GM10266 (cell line): ENCODE measurements around the gene C1orf56.

ENCODE experiments used
- DNase-seq: peaks from one replicate; pipeline ENCODE4 v3.0.0; 2012; ENCODE audit errors: extremely low spot score
- TF ChIP-seq, protein P1 (sequence below): IDR thresholded peaks from 2 replicates; pipeline ENCODE4 v1.5.1; 2012; ENCODE audit warnings: mild to moderate bottlenecking, low read depth; ENCODE audit not compliant: control insufficient read depth, insufficient read depth; ENCODE audit errors: missing control alignments

The C1orf56 gene

DNA sequence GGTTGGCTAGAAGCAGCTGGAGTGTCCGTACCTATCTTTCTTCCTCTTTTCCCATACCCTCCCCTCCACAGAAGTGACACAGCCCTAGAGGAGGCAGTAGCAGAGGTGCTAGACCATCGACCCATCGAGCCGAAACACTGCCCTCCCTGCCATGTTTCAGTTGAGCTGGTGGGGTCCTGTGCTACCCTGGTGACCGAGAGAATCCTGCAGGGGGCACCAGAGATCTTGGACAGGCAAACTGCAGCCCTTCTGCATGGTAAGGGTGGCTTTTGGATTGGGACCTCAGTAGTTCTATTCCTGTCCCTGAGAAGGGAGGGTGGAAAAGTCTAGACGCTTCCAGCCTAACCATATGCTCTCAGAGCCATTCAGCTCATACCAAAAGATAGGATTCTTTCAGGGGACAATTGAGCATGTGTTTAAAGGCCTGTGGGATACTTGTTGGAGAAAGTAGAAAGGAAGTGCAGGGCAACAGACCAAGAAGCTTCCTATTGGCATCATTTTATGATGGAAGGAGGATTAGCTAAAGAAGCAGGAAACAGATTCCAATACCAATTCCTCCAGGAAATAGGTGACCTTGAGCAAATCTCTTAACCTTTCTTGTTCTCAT, 22.9 kb upstream of the C1orf56 start:
- peak; percentile 77 for DNase-seq
- TF ChIP-seq, protein P1, sequence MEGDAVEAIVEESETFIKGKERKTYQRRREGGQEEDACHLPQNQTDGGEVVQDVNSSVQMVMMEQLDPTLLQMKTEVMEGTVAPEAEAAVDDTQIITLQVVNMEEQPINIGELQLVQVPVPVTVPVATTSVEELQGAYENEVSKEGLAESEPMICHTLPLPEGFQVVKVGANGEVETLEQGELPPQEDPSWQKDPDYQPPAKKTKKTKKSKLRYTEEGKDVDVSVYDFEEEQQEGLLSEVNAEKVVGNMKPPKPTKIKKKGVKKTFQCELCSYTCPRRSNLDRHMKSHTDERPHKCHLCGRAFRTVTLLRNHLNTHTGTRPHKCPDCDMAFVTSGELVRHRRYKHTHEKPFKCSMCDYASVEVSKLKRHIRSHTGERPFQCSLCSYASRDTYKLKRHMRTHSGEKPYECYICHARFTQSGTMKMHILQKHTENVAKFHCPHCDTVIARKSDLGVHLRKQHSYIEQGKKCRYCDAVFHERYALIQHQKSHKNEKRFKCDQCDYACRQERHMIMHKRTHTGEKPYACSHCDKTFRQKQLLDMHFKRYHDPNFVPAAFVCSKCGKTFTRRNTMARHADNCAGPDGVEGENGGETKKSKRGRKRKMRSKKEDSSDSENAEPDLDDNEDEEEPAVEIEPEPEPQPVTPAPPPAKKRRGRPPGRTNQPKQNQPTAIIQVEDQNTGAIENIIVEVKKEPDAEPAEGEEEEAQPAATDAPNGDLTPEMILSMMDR = peak; percentile 85

DNA sequence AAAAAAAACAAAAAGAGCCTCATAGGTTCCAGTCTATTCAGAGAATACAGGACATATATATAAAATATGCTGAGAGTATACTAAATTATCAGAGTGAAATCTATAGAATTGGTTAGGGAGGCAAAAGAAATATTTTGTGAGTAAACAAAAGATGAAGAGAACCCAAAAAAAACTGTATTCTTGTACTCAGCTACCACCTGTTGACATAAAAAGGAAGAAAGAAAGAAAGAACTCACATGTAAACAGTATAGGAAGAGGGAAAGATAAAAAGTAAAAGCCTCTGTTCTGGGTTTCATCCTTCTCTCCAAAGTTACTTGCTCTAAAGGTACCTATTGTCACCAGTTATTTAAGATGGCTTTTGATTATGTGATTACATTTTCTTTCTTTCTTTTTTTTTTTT, 21.1 kb upstream of the C1orf56 start:
- DNase-seq = no peak
- TF ChIP-seq, protein P1 = no peak

DNA sequence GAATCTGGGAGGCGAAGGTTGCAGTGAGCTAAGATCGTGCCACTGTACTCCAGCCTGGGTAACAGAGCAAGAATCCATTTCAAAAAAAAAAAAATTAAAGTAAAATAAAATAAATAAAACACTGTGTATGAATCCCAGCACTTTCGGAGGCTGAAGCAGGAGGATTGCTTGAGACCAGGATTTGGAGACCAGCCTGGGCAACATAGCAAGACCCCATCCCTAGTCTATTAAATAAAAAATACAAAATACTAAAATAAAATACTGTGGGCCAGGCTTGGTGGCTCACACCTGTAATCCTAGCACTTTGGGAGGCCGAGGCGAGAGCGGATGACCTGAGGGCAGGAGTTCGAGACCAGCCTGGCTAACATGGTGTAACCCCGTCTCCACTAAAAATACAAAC, 15.4 kb upstream of the C1orf56 start:
- TF ChIP-seq, protein P1 = no peak

DNA sequence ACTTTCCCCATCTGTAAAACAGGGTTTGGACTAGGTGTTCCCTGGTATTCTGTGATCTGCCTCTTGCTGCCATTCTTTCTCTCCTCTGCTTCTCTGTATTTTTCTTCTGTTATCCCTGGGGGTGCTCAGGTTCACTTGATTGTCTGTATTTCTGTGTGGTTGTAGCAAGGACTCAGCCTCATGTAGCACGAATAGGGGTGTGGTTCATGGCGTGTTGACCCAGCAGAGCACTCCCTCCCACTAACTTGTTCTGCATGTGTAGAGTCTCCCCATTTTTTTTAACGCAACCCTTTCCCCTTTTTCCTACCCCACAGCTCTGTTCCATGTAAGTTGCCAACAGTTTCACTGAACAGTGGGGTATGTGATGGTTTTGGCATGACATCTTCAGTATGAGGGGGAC, 12.4 kb upstream of the C1orf56 start:
- no peak for DNase-seq
- TF ChIP-seq, protein P1 = no peak

More for the DNA sequence above, 15.4 kb upstream of the C1orf56 start:
- DNase-seq = no peak

DNA sequence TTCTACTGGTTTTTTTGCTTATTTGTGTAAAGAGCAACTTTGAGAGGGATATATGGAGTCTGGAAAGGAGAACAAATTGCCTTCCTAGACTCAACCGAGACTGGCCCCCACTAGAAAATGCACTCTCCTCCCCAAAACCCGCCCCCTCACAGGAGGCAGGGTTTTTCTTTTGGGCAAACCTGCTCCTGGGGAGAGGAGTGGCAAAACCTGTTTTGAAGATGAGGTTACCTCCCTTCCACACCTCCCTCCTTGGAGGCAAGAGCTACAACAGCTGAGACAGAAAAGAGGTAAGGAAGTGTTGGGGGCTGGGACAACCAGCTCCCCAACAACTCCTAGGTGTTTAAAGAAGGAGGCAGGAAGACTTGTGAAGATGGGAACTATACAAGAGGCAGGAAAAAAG, 11.2 kb upstream of the C1orf56 start, which contains the start of gene BNIPL:
Gene BNIPL (plus strand): TSS at position 231 of the 400 bp plus-strand sequence. CDS start 140 bp downstream, at position 371.
- TF ChIP-seq, protein P1 = no peak
- DNase-seq = no peak

DNA sequence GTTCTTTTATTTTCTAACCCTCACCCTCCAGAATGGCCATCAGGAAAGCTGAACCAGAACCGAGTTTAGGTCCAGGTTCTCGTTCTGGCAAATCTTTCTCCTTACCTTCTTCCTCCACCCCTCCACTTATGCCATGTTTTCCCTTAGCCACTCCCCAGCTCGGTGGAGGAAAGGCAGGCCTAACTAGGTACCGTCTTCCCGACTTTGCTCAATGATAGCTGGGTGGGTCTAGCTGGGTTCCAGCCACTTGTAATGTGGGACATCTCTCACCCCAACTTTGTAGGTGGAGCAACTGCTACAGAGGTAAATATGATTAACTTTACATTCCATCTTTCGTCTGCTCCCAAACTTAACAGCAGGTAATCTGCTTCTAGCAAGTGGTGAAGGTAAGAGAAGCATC, 10.5 kb upstream of the C1orf56 start:
- DNase-seq = no peak
- TF ChIP-seq, protein P1 = no peak

DNA sequence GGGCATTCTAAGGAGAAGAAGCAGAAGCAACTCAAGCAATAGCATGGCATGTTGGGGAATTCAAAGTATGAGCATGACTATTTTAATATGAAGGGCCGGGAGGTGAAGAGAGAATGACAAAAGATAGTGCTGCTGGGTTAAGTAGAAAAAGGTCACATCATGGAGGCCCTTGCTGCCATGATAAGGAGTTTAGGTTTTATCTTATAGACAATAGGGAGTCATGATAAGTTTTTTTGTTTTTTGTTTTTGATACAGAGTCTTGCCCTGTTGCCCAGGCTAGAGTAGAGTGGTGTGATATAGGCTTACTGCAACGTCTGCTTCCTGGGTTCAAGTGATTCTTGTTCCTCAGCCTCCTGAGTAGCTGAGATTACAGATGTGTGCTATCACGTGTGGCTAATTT, 8.0 kb upstream of the C1orf56 start:
- TF ChIP-seq, protein P1 = no peak
- no peak for DNase-seq
